ENCODE measurements around the gene C2CD2. TPM values are rescaled to one million over a fixed set of nuclear protein-coding genes. Genes with fewer than 3 reads are reported as not detected.
A peak's percentile ranks its signal among the peaks of the same experiment; 100 is the strongest.

Gene C2CD2
- total and polyA plus RNA-seq, 10 of the 15 experiments (the other 5 are each of a cell fraction or from before 2014, with no cell fraction given), result 2.2 to 30.9 (median 9.9) TPM

GRCh38 chr21:41878831-41879189 is 75.0 kb downstream of the C2CD2 start:
- ChIA-PET POLR2A (interaction anchor here (0.6 to 3.8 kb wide), 4 partner anchors 16 to 166 kb away, joined by 3 to 28 read pairs (median 3); no protein-coding TSS in a partner anchor), SMC1A (ENCODE audit: uncharacterized antibody, unreplicated experiment) (interaction anchor here (1.1 to 4.6 kb wide), 6 partner anchors 42 to 185 kb away, joined by 4 to 51 read pairs (median 6); no protein-coding TSS in a partner anchor), CTCF (interaction anchor here (1.9 to 3.6 kb wide), 4 partner anchors 16 to 238 kb away, joined by 6 to 21 read pairs (median 10); no protein-coding TSS in a partner anchor), RAD21 (ENCODE audit: unreplicated experiment) (interaction anchor here (1.2 to 3.7 kb wide), 4 partner anchors 12 to 238 kb away, joined by 4 to 39 read pairs (median 16); no protein-coding TSS in a partner anchor)
- DNase-seq (ENCODE audit: low read depth, low spot score) (no peak), FAIRE-seq (no peak), ATAC-seq (peak; percentile 47)
- BruUV-seq (replicated peaks), result no TSS peak
- in situ Hi-C loops (cut with MboI) (no loop called here), intact Hi-C loops (cut with micrococcal nuclease; ENCODE audit: unreplicated experiment) (loop anchor here (1.0 to 5.0 kb wide), 3 partner anchors 14 to 238 kb away; no protein-coding TSS in a partner anchor)
- Histone ChIP-seq H3K9me3 (replicated peaks; ENCODE audit: control insufficient read depth, insufficient read depth, low read length) (no peaks in the 10 kb centered on the region), H3K9ac (ENCODE audit: control insufficient read depth, insufficient read depth, low read length) (peak overlapping the region; percentile 83; the same call in 1 of the 2 replicates), H3K4me1 (ENCODE audit: control insufficient read depth, insufficient read depth, low read length) (peaks cover 17% of the 10 kb centered on the region), H3K79me2 (ENCODE audit: control insufficient read depth, insufficient read depth, low read length) (peaks cover 42% of the 10 kb centered on the region), H3K4me2 (ENCODE audit: control insufficient read depth, insufficient read depth) (no peak overlapping the region; the same call in 1 of the 2 replicates), H3K36me3 (ENCODE audit: control insufficient read depth in 2 of 2, insufficient read depth in 2 of 2, low read length in 1 of 2) (no peaks in the 10 kb centered on the region), H3K27me3 (replicated peaks in 1 of 2; ENCODE audit: control insufficient read depth in 2 of 2, insufficient read depth in 2 of 2, low read length in 1 of 2) (no peaks in the 10 kb centered on the region), H3K4me3 (peak overlapping the region; percentile 94; the same call in 1 of the 2 replicates), H4K20me1 (ENCODE audit: control insufficient read depth, insufficient read depth) (no peaks in the 10 kb centered on the region), H3K27ac (ENCODE audit: control insufficient read depth, insufficient read depth) (peak overlapping the region; percentile 86; the same call in 1 of the 2 replicates), H2AFZ (ENCODE audit: control insufficient read depth, low read depth, low read length) (no peak overlapping the region)
- WGBS (ENCODE audit: insufficient coverage, insufficient replicate concordance, low lambda C conversion rate, missing lambda C conversion rate), result 0% methylated on average over 4 of the region's 65 CpGs
- TF ChIP-seq TARDBP (IDR thresholded peaks at IDR 0.05; ENCODE audit: borderline replicate concordance) (no peak), TCF12 (IDR thresholded peaks at IDR 0.05; ENCODE audit: low read depth, low read length) (peak; percentile 53; the same call in 1 of the 2 replicates), RCOR1 (conservative IDR thresholded peaks at IDR 0.05; ENCODE audit: low read depth, low read length) (no peak), NR2C2 (IDR thresholded peaks at IDR 0.05; ENCODE audit: borderline replicate concordance, control insufficient read depth, insufficient read length, low read depth) (no peak), JUNB (IDR thresholded peaks at IDR 0.05) (no peak), CEBPB (IDR thresholded peaks at IDR 0.05; ENCODE audit: borderline replicate concordance in 1 of 2, low read depth in 2 of 2, low read length in 2 of 2) (no peak), ZNF274 (IDR thresholded peaks at IDR 0.05; ENCODE audit: insufficient read depth, insufficient read length) (no peak), E2F8 (IDR thresholded peaks at IDR 0.05; ENCODE audit: low read depth, partially characterized antibody) (no peak), ZNF24 (IDR thresholded peaks at IDR 0.05) (no peak), USF1 (IDR thresholded peaks at IDR 0.05; ENCODE audit: borderline replicate concordance, extremely low read length, insufficient read depth, low read depth, low read length) (no peak), ELK1 (IDR thresholded peaks at IDR 0.05; ENCODE audit: low read depth, low read length) (no peak), MYC (IDR thresholded peaks at IDR 0.05; ENCODE audit: insufficient read depth, insufficient read length, insufficient replicate concordance, low read length, severe bottlenecking) (no peak), ESRRA (IDR thresholded peaks at IDR 0.05; ENCODE audit: low read length) (no peak), CBFB (IDR thresholded peaks at IDR 0.05; ENCODE audit: low read depth) (0 out of 2 replicates have a peak, but pooled peaks have one; percentile 14), RAD51 (IDR thresholded peaks at IDR 0.05) (no peak), KAT2A (conservative IDR thresholded peaks at IDR 0.05; ENCODE audit: control insufficient read depth, low read depth, low read length) (no peak), TBL1XR1 (IDR thresholded peaks at IDR 0.05; ENCODE audit: low read depth, low read length) (no peak), ZNF207 (IDR thresholded peaks at IDR 0.05; ENCODE audit: borderline replicate concordance) (no peak), CREB1 (IDR thresholded peaks at IDR 0.05; ENCODE audit: low read depth) (0 out of 2 replicates have a peak, but pooled peaks have one; percentile 9), FOXM1 (IDR thresholded peaks at IDR 0.05; ENCODE audit: low read depth, low read length) (no peak), GABPA (IDR thresholded peaks at IDR 0.05; ENCODE audit: low read depth) (no peak)

Measured in GM12878 (cell line).